Fibroblast of the aortic adventitia (primary cell): ENCODE measurements around the gene DRAP1. TPM values are rescaled to one million over a fixed set of nuclear protein-coding genes. Genes with fewer than 3 reads are reported as not detected.
"Not testable (repeated sequence)": the region's sequence is repeated elsewhere in the genome, so short reads cannot be mapped to it uniquely, and the experiment has no call there.

ENCODE experiments used
- DNase-seq: peaks from one replicate; pipeline ENCODE4 v3.0.0-alpha.2; 2010; ENCODE audit warnings: low read depth
- H3K4me3 ChIP-seq: 2 replicates; pipeline ENCODE4 v1.5.1; 2011; ENCODE audit warnings: low read depth, mild to moderate bottlenecking, control low read depth, low read length, moderate library complexity
- total RNA-seq: library from RNA; depleted of rRNA; stranded (reverse); fragments of >200 nt; gene quantifications from 2 replicates; pipeline ENCODE4 v1.2.3, GENCODE V29; 2012; ENCODE audit warnings: low replicate concordance
- TF ChIP-seq, protein P1 (sequence below): IDR thresholded peaks from 2 replicates; pipeline ENCODE4 v1.5.1; 2011; ENCODE audit warnings: mild to moderate bottlenecking, low read length, control low read depth, inconsistent platforms; ENCODE audit not compliant: insufficient read depth

DRAP1 gene
- total RNA-seq, 1 donor: 317 TPM

DNA sequence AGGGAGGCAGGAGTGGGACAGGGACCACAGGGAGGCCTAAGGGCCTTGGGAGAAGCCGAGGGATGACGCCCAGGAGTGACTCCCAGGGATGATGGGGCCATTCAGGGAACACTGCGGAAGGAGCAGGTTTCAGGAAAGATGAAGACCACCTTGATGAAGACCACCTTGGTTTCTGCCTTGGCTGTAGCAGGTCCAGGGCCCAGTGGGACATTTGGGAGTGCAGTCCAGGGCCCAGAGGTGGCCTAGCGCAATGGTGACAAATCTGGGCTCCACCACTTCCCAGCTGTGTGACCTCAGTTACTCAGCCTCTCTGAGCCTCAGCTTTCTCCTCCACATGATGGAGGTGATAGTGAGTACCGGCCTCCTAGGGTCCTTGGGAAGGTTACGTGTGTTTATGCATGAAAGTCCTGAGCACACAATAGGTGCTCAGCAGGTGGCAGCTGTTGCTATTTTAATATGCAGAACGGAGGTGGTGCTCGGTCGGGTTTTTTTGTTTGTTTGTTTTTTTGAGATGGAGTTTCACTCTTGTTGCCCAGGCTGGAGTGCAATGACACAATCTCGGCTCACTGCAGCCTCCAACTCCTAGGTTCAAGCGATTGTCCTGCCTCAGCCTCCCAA, 26.8 kb downstream of the DRAP1 start:
- TF ChIP-seq, protein P1, sequence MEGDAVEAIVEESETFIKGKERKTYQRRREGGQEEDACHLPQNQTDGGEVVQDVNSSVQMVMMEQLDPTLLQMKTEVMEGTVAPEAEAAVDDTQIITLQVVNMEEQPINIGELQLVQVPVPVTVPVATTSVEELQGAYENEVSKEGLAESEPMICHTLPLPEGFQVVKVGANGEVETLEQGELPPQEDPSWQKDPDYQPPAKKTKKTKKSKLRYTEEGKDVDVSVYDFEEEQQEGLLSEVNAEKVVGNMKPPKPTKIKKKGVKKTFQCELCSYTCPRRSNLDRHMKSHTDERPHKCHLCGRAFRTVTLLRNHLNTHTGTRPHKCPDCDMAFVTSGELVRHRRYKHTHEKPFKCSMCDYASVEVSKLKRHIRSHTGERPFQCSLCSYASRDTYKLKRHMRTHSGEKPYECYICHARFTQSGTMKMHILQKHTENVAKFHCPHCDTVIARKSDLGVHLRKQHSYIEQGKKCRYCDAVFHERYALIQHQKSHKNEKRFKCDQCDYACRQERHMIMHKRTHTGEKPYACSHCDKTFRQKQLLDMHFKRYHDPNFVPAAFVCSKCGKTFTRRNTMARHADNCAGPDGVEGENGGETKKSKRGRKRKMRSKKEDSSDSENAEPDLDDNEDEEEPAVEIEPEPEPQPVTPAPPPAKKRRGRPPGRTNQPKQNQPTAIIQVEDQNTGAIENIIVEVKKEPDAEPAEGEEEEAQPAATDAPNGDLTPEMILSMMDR: no peak
- no peak for DNase-seq
- no peak overlapping the region for H3K4me3 ChIP-seq

DNA sequence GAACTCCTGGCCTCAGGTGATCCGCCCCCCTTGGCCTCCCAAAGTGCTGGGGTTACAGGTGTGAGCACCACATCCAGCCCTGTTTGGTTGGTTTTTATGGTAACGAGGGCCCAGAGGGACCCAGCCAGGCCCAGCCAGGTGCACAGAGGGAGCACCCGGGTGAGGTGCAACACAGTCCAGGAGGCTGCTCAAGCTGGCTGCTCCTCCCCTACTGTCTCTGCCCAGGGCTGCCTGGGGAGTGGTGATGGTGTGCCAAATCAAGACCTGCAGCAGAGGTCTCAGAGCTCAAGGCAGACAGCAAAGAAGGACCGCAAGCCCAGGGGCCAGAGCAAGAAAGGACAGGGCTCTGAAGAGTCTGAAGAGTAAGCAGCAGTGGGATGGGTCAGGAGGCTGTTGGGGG, 27.4 kb downstream of the DRAP1 start:
- H3K4me3 ChIP-seq: no peak overlapping the region
- TF ChIP-seq, protein P1: no peak
- no peak for DNase-seq

DNA sequence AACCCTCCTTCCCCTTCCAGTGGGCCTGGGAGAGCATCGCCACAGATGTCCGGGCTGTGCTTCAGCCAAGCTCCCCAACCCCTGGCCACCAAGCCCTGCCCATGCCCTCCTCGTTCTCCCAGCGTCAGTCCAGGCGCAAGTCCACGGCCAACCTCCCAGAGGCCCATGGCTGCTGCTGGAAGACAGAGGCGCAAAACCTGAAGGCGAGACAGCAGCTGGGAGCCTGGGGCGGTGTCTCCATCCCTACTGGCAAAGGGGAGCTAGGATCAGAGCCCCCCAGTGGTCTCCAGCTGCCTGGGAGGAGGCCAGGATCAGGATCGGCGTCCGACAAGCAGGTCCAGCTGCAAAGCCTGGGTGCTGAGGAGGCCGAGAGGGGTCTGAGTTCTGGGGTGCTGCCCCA, 27.9 kb downstream of the DRAP1 start:
- no peak for DNase-seq
- TF ChIP-seq, protein P1: no peak
- no peak overlapping the region for H3K4me3 ChIP-seq

DNA sequence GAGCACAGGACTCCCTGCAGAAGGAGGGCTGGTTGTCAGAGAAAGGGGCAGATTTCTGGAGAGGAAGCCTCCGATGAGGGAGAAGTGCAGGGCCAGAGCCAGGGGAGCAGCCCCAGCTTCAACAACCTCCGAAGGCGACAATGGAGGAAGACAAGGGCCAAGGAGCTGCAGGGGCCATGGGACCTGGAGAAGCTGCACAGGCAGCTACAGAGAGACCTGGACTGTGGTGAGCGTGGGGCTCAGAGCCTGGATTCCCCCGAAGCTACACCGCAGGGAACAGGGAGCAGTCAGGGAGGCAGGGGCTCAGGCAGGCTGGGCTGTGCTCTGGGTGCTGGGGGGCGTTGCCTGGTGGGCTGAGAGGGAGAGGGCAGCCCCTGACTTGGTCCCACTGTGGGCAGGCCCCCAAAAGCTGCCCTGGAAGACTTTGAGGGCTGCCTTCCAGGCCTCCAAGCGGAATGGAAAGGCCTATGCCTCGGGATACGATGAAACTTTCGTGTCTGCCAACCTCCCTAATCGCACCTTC, 28.4 kb downstream of the DRAP1 start:
- TF ChIP-seq, protein P1: no peak
- no peak overlapping the region for H3K4me3 ChIP-seq
- no peak for DNase-seq

DNA sequence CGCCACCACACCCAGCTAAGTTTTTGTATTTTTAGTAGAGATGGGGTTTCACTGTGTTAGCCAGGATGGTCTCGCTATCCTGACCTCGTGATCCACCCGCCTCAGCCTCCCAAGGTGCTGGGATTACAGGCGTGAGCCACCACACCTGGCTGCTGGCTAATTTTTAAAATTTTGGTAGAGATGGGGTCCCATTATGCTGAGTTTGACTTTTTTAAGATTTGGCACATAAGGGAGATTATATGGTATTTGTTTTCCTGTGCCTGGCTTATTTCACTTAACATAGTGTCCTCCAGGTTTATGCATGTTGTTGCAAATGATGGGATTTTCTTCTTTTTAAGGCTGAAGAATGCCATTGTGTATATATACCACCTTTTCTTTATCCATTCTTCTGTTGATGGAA, 31.5 kb downstream of the DRAP1 start:
- DNase-seq, H3K4me3 ChIP-seq: not testable (repeated sequence)

DNA sequence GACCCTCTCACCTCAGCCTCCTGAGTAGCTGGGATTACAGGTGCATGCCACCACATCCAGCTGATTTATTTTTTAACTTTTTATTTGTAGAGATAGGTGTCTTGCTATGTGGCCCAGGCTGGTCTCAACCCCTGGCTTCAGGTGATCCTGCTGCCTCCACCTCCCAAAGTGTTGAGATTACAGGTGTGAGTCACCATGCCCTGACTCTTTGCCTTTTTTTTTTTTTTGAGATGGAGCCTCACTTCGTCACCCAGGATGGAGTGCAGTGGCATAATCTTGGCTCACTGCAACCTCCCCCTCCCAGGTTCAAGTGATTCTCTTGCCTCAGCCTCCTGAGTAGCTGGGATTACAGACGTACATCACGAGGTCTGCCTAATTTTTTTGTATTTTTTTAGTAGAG, 32.4 kb downstream of the DRAP1 start:
- DNase-seq, H3K4me3 ChIP-seq: not testable (repeated sequence)

DNA sequence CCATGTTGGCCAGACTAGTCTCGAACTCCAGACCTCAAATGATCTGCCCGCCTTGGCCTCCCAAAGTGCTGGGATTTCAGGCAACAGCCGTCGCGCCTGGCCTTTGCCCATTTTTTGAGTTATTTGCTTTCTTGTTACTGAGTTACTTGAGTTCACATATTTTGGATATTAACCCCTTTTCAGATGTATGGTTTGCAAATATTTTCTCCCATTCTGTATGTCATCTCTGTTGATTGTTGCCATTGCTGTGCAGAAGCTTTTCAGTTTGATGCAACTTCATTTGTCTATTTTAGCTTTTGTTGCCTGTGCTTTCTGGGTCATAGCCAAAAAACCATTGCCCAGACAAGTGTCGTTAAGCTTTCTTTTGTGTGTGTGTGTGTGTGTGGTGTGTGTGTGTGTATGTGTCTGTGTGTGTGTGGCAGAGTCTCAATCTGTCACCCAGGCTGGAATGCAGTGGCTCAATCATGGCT, 32.9 kb downstream of the DRAP1 start:
- TF ChIP-seq, protein P1: no peak

DNA sequence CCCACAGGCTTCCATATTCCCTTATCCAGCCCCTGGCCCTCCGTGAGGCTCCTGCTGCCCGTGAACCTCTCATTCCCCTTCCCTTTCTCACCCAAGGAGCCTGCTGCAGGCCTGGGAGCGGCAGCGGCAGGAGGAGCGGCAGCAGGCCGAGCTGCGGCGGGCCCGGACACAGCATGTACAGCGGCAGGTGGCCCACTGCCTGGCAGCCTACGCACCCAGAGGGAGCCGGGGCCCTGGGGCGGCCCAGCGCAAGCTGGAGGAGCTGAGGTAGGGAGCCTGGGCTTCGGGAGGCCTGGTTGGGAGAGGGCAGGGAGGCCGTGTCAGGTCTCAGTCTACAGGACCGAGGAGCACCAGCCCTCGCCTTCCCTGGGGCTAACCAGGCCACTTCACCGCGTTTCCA, 34.2 kb downstream of the DRAP1 start:
- H3K4me3 ChIP-seq: no peak overlapping the region
- no peak for DNase-seq
- TF ChIP-seq, protein P1: no peak

More for the DNA sequence above, 32.9 kb downstream of the DRAP1 start:
- H3K4me3 ChIP-seq: no peak overlapping the region
- no peak for DNase-seq
